ENCODE measurements around the gene OR5H2. TPM values are rescaled to one million over a fixed set of nuclear protein-coding genes. Genes with fewer than 3 reads are reported as not detected.

The OR5H2 gene
- total RNA-seq, 1 donor from 2014 or later, result not detected

DNA sequence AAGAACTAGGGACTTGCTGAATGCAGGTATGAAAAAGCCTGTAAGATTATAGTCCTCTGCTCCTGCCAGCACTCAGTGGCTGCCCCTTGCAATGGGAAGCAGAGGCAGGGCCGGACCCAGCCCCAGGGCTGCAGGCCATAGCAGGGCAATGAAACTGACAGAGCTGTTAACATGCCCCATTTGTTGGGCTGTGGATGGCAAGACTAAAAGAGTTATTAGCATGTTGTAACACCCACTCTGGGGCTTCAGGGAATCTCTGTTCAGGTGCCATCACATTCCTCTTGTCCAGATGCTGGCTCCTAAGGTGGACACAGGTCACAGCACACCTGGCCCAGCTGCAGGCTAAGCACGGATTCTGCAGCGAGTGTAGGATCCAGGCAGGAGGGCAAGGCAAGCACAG, 7.4 kb upstream of the OR5H2 start:
- H3K4me3 Mint-ChIP-seq (ENCODE audit: unreplicated experiment), result no peak overlapping the region

GRCh38 chr3:98290916-98291315, 8.6 kb downstream of the OR5H2 start:
- Histone ChIP-seq H3K79me2 (ENCODE audit: insufficient read depth, low read length) (no peaks in the 10 kb centered on the region), H3K36me3 (ENCODE audit: insufficient read depth, low read length) (no peaks in the 10 kb centered on the region), H4K20me1 (ENCODE audit: insufficient read depth, low read length) (no peaks in the 10 kb centered on the region), H3K27me3 (ENCODE audit: insufficient read depth, low read length) (no peaks in the 10 kb centered on the region), H3K4me2 (ENCODE audit: low read length) (no peak overlapping the region), H3K9me3 (ENCODE audit: insufficient read depth, low read depth, low read length) (peaks cover 4% of the 10 kb centered on the region), H3K9ac (ENCODE audit: low read length) (no peak overlapping the region), H3K27ac (ENCODE audit: low read depth, low read length) (no peak overlapping the region), H2AFZ (ENCODE audit: low read depth, low read length) (no peak overlapping the region), H3K4me1 (ENCODE audit: insufficient read depth, low read length) (no peaks in the 10 kb centered on the region), H3K4me3 (ENCODE audit: insufficient read depth, low read depth, low read length) (no peak overlapping the region)
- Mint-ChIP-seq H3K9me3 (ENCODE audit: unreplicated experiment) (no peaks in the 10 kb centered on the region), H3K36me3 (ENCODE audit: low read depth, unreplicated experiment) (no peaks in the 10 kb centered on the region), H3K4me3 (ENCODE audit: unreplicated experiment) (no peak overlapping the region), H3K27ac (ENCODE audit: unreplicated experiment) (no peak overlapping the region), H3K4me1 (ENCODE audit: low read depth, unreplicated experiment) (no peaks in the 10 kb centered on the region), H3K27me3 (ENCODE audit: low read depth, unreplicated experiment) (no peaks in the 10 kb centered on the region)
- FAIRE-seq (no peak), DNase-seq (ENCODE audit: low read depth) (no peak)
- no peak for TF ChIP-seq EZH2 (IDR thresholded peaks at IDR 0.05; ENCODE audit: insufficient read depth, low read length)
- TF ChIP-seq, protein P1, sequence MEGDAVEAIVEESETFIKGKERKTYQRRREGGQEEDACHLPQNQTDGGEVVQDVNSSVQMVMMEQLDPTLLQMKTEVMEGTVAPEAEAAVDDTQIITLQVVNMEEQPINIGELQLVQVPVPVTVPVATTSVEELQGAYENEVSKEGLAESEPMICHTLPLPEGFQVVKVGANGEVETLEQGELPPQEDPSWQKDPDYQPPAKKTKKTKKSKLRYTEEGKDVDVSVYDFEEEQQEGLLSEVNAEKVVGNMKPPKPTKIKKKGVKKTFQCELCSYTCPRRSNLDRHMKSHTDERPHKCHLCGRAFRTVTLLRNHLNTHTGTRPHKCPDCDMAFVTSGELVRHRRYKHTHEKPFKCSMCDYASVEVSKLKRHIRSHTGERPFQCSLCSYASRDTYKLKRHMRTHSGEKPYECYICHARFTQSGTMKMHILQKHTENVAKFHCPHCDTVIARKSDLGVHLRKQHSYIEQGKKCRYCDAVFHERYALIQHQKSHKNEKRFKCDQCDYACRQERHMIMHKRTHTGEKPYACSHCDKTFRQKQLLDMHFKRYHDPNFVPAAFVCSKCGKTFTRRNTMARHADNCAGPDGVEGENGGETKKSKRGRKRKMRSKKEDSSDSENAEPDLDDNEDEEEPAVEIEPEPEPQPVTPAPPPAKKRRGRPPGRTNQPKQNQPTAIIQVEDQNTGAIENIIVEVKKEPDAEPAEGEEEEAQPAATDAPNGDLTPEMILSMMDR (IDR thresholded peaks at IDR 0.05; ENCODE audit: insufficient read depth, low read depth, low read length), result no peak

More for the DNA sequence above, 7.4 kb upstream of the OR5H2 start:
- no peak for TF ChIP-seq EZH2 (IDR thresholded peaks at IDR 0.05; ENCODE audit: insufficient read depth, low read length)
- TF ChIP-seq, protein P1 (IDR thresholded peaks at IDR 0.05; ENCODE audit: insufficient read depth, low read depth, low read length), result no peak
- Mint-ChIP-seq H3K4me1 (ENCODE audit: low read depth, unreplicated experiment) (no peaks in the 10 kb centered on the region), H3K9me3 (ENCODE audit: unreplicated experiment) (peaks cover 8% of the 10 kb centered on the region), H3K27me3 (ENCODE audit: low read depth, unreplicated experiment) (no peaks in the 10 kb centered on the region), H3K27ac (ENCODE audit: unreplicated experiment) (no peak overlapping the region), H3K36me3 (ENCODE audit: low read depth, unreplicated experiment) (no peaks in the 10 kb centered on the region)
- Histone ChIP-seq H4K20me1 (ENCODE audit: insufficient read depth, low read length) (no peaks in the 10 kb centered on the region), H3K27me3 (ENCODE audit: insufficient read depth, low read length) (no peaks in the 10 kb centered on the region), H3K27ac (ENCODE audit: low read depth, low read length) (no peak overlapping the region), H3K4me1 (ENCODE audit: insufficient read depth, low read length) (no peaks in the 10 kb centered on the region), H2AFZ (ENCODE audit: low read depth, low read length) (no peak overlapping the region), H3K36me3 (ENCODE audit: insufficient read depth, low read length) (no peaks in the 10 kb centered on the region), H3K9me3 (ENCODE audit: insufficient read depth, low read depth, low read length) (peaks cover 7% of the 10 kb centered on the region), H3K9ac (ENCODE audit: low read length) (no peak overlapping the region), H3K79me2 (ENCODE audit: insufficient read depth, low read length) (no peaks in the 10 kb centered on the region), H3K4me2 (ENCODE audit: low read length) (no peak overlapping the region), H3K4me3 (ENCODE audit: insufficient read depth, low read depth, low read length) (no peak overlapping the region)
- DNase-seq (ENCODE audit: low read depth) (no peak), FAIRE-seq (no peak)

DNA sequence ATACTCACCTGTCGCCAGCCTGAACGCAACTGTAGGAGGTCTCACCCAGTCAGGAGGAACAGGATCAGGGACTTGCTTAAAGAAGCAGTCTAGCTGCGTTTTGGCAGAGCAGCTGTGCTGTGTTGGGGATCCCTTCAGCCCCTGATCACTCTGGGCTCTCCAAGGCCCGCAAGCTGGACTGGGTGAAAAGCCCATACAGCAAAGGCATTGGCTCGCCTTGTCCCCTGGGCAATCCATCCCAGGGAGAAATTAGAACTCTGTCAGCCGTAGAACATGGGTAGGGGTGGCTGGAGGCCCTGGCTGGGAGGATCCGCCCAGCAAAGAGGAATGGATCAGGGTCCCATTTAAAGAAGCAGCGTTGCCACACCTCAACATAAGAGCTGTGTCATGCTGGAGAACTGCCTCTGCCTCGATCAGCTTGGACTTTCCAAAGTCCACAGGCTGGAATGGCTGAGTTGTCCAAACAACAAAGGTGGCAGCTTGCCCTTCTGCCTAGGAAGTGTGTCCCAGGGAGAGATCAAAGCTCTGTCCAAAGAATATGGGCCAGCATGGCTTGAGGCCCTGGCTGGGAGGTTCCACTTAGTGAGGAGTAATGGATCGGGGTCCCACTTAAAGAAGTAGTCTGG, 9.1 kb downstream of the OR5H2 start:
- Histone ChIP-seq H3K27ac (ENCODE audit: low read depth, low read length) (no peak overlapping the region), H3K36me3 (ENCODE audit: insufficient read depth, low read length) (no peaks in the 10 kb centered on the region), H3K9ac (ENCODE audit: low read length) (no peak overlapping the region), H3K27me3 (ENCODE audit: insufficient read depth, low read length) (no peaks in the 10 kb centered on the region), H3K4me1 (ENCODE audit: insufficient read depth, low read length) (no peaks in the 10 kb centered on the region), H3K9me3 (ENCODE audit: insufficient read depth, low read depth, low read length) (peaks cover 4% of the 10 kb centered on the region), H3K4me3 (ENCODE audit: insufficient read depth, low read depth, low read length) (no peak overlapping the region), H3K79me2 (ENCODE audit: insufficient read depth, low read length) (no peaks in the 10 kb centered on the region), H4K20me1 (ENCODE audit: insufficient read depth, low read length) (no peaks in the 10 kb centered on the region), H2AFZ (ENCODE audit: low read depth, low read length) (no peak overlapping the region), H3K4me2 (ENCODE audit: low read length) (no peak overlapping the region)
- no peak for TF ChIP-seq EZH2 (IDR thresholded peaks at IDR 0.05; ENCODE audit: insufficient read depth, low read length)
- TF ChIP-seq, protein P1 (IDR thresholded peaks at IDR 0.05; ENCODE audit: insufficient read depth, low read depth, low read length), result no peak
- no peaks in the 10 kb centered on the region for H3K27me3 Mint-ChIP-seq (ENCODE audit: low read depth, unreplicated experiment)
- DNase-seq (ENCODE audit: low read depth) (no peak), FAIRE-seq (no peak)
- no peaks in the 10 kb centered on the region for H3K9me3 Mint-ChIP-seq (ENCODE audit: unreplicated experiment)
- H3K27ac Mint-ChIP-seq (ENCODE audit: unreplicated experiment), result no peak overlapping the region
- no peaks in the 10 kb centered on the region for H3K36me3 Mint-ChIP-seq (ENCODE audit: low read depth, unreplicated experiment)
- H3K4me3 Mint-ChIP-seq (ENCODE audit: unreplicated experiment), result no peak overlapping the region
- H3K4me1 Mint-ChIP-seq (ENCODE audit: low read depth, unreplicated experiment), result no peaks in the 10 kb centered on the region

Measured in astrocyte (in vitro differentiated cells and primary cell).